ENCODE measurements around the gene MRPL33.

The MRPL33 gene

DNA sequence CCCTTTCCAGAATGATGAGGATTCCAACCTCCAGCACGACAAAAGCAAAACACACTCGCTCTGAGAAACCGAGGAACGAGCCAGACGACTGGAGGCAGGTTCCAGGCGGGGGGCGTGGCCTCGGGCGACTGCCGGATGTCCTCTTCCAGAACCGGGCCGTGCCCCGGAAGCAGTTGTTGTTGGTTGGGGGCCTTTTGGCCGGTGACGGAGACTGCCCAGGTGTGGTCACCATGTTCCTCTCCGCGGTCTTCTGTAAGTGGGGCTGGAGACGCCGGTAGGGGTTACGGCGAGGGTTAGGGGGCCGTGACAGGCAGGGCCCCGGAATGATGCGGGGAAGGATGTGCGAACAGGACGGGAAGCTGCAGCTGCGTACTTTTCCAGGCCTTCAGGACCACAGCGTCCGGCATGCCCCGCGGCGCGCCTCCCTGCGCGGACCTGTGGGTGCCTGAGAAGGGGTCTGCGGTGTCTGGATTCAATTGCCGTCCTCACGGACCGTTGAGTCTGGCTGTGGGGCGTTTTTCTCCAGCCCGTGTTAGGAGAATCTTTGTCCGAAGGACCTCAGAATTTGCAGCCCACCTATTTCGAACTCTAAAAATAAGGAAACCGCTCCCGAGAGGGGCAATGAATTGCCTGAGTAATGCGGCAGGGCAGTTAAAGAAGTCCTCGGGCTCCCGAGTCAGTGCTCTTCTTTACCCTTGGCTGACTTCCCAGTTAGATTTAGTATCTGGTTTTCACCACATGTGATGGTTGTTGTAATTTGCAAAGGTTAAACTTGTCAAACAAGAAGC, at the start of gene MRPL33:
Gene MRPL33 (plus strand): TSS at position 172 of the 788 bp plus-strand sequence. CDS start 59 bp downstream, at position 231.
- DNase-seq: peak; percentile 77

DNA sequence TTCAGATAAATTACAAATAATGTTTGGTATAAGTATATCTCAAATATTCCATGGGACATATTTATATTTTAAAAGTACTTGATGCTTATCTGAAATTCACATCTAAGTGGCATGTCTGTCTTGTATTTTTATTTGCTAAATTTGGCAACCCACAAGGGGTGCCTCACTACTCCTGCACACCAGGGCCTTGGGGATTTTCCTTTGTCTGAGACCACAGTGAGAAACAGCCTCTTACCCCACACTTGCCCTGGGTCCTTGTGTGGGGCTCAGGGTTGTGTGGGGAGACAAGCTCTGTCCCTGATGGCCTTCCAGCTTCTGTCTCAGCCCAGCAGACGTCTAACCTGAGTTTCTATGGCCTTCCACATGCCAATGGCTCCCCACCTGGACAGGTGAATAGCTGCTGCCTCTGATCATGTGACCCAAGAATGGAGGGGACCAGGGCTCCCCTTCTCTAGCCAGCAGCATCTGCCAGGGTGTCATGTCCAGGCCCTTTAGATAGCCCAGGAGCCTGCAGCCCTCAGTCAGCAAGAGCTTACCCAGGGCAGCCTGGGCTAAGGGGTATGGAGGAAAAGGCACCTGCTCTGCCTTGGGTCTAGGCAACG, 49.5 kb upstream of the MRPL33 start:
- no peak for DNase-seq

GRCh38 chr2:27723372-27724144, 48.0 kb upstream of the MRPL33 start:
- DNase-seq: peak; percentile 34

- no peak for DNase-seq
Measured at GRCh38 chr2:27724191-27724590, 47.3 kb upstream of the MRPL33 start.

DNA sequence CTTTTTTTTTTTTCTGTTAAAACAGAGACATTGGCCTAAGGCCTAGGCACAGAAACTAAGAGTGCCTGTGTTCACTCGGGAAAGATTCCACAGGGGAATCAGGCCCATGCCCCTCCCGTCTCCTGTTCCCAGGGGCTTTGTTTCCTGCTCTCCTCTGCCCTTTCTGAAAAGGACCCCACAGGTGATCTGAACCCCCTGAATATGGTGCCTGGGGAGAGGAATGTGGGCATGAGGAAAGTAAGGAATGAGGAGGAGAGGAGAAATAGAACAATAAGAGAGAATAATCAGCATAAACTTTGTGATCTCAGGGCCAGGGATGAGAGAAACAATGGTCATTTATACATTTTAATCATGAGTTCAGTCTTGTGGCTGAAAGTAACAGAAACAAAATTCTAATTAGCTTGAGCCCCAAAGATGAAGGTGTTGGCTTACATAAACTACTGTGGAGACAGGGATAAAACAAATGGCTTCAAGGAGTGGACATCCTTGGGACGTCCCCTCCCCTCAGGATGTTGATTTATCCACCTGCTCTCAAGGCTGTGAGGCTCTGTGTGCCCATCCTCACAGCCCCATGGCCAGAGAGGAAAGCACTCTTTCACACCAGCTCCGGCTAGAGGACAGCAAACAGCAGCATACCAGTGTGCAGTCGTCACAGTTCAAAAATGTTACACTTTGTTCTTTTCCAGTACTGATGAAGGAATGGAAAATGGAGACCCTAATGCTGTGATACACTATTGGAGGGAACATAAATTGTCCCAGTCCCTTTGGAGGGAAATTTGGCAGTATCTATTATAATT, 46.4 kb upstream of the MRPL33 start:
- DNase-seq: no peak

DNA sequence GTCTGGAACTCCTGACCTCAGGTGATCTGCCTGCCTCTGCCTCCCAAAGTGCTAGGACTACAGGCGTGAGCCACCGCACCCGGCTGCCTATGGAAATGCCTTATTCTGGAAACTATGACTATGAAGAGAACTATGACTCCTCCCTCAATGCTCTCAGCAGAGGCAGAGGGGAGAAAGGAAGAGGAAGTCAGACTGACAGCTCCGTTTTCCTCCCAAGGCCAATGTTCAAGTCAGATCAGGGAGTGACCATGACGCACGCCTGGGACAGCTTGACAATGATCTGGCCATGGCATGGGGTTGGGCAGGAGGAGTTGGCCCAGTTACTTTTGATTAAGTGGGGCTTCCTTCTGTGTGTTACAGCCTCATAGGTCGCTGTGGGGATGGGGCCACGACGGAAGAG, 44.3 kb upstream of the MRPL33 start:
- DNase-seq: no peak

- no peak for DNase-seq
Measured at GRCh38 chr2:27728081-27728858, 43.2 kb upstream of the MRPL33 start.

DNA sequence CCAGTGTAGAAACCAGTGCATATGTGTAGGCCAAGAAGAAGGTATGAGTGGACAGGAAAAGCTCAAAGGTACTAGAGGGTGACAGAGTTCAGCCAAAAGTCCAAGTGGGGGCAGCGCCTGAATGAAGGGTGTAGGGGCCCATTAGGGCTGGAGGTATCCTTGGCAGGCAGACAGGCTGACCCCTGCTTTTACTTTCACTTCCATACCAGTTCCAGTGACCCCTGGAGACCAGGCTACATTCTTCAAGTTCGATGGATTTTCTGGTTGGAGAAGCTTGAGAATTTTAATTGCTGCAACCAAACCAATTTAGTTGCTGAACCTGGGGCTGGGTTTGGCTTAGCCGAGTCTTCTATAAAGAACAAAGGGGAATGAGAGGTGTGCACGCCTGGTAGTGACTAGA, 42.3 kb upstream of the MRPL33 start:
- no peak for DNase-seq

- no peak for DNase-seq
Measured at GRCh38 chr2:27729614-27730013, 41.9 kb upstream of the MRPL33 start.

GRCh38 chr2:27730261-27730662, 41.3 kb upstream of the MRPL33 start:
- no peak for DNase-seq

- DNase-seq: no peak
Measured at GRCh38 chr2:27730980-27731691, 40.4 kb upstream of the MRPL33 start.

DNA sequence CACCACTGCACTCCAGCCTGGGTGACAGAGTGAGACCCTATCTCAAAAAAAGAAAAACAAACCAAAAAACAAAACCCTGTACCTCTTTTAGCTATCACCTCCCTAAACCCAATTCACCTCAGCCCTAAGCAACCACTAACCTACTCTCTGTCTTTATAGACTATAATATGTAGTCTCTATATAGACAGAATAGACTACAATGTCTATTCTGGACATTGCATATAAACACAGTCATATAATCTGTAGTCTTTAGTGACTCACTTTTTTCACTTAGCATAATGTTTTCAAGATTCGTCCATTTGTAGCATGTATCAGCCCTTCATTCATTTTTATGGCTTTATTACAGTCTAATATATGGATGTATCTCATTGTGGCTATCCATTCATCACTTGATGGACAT, 37.2 kb upstream of the MRPL33 start:
- no peak for DNase-seq

- no peak for DNase-seq
Measured at GRCh38 chr2:27735263-27735904, 36.1 kb upstream of the MRPL33 start.

DNA sequence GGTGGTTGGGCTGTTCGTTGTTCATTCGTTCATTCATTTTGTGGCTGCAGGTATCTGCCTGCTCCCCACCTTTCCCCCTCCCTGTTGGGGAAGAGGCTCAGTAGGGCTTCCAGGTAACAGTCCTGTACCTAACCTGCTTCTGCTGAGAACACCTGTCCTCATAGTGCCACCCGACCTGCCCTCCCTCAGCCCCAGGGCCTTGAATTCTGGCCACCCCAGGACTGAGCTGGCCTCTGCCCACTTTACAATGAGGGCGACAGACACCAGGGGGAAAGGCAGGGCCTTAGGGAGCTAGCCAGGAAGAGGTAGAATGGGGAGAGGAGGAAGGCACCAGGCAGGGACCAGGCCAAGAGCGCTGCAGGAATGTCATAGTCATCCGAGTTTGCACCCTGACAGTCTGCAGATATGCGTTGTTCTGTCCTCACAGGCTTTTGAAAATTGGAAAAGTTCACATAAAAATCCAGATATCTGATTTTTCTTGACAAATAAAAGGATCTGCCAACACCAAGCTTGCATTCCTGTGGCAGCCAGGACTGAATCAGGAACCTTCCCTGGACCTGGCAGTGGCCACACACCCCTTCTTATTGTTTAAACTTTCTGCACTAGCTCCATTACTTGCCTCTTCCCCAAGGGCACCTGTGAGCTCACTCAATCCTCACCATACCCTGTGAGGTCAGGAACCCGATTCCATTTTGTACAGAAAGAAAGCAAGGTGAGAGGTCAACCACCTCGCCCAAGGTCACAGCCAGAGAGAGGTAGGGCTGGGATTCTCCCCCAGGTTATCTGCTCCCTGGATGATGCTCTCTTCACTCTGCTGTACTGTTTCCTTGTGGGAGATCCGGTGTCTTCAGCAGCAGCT, 35.3 kb upstream of the MRPL33 start:
- DNase-seq: no peak

GRCh38 chr2:27736890-27737204, 34.7 kb upstream of the MRPL33 start:
- DNase-seq: no peak

DNA sequence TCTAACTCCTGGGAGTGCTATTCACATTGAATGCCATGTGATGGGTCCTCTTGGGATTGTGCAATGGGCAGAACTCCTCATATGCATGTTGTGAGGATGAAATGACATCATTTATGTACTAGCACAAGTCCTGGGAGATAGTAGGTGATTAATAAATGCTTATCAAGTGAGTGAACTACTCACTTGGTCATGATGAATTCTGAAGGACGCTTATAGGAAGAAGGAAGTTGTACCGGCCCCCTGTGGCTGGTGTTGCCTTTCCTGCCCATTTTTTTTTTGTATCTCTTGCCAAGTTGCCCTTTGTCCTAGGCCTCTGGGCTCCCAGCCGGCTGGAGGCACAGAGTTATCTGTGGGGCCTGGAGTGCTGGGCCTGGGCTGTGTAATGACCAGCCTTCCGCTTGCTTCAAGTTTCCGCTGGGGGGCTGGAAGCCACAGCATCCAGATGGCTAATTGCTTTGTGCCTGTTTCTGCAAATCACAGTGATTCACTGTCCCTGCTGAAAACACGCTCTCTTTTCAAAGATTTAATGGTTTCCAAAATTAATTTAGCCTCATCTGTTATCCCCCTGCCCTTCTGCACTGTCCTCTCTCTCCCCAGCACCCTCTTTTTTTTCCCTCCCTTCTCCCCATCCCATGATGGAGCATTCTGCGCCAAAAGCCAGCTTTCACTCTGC, 33.7 kb upstream of the MRPL33 start:
- DNase-seq: no peak

DNA sequence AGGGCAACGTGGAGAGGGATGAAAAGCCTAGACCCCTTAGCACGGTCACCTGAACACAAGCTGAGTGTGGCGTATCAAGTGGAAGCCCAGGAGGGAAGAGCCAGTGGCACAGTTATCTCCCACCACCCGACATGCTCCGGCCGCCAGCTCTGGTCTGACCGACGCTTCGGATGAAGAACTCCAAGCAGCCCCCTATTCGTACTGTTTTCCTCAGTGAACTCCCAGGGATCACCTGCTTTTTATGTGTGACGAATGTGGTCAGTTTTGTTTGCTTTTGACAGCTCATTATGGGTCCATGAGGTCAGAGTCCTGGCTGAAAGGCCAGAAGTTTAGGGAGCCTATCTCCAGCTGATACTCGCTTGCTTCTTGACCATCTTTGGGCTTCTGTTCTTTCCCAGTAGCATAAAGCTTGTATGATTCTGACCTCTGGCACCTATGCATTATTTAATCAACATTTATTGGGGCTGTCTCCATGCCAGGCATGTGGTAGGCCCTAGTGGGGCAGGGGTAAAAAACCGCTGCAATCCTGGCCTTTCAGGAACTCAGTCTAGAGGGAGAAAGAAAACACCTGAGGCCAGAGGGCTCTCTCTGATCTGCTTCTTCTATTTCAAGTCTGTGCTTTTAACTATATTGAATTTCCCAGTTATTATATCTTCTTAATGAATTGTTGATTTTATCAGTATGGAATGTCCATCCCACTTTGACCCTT, 33.0 kb upstream of the MRPL33 start:
- no peak for DNase-seq

- no peak for DNase-seq
Measured at GRCh38 chr2:27739058-27739373, 32.5 kb upstream of the MRPL33 start.

GRCh38 chr2:27741673-27742072, 29.8 kb upstream of the MRPL33 start:
- DNase-seq: no peak

Data from NCI-H526 treated with DMSO at 0.1 percent for 48 hours (cell line).